Stimulated activated effector memory CD8-positive, alpha-beta T cell treated with anti-CD3 and anti-CD28 coated beads, Interleukin-12 subunit alpha, Interleukin-12 subunit beta, amount 100 ng/mL, for 72 hours (primary cell): ENCODE results near the gene FNIP2.
"Not testable (repeated sequence)": the region's sequence is repeated elsewhere in the genome, so short reads cannot be mapped to it uniquely, and the experiment has no call there.

Source experiments
- ATAC-seq: fragments of 150-1000 bp; cut with Tn5 transposase; 2 replicates; pipeline ENCODE4 v1.10.0; 2021
- DNase-seq, 2 donors: peaks; one replicate each; pipeline ENCODE4 v3.0.0; 2021 to 2022; ENCODE audit warnings: low spot score in 2 of 2
- H3K27ac Mint-ChIP-seq: one replicate; pipeline ENCODE4 v1.8.0; 2022; ENCODE audit warnings: mild to moderate bottlenecking, mixed read lengths
- H3K36me3 Mint-ChIP-seq: one replicate; pipeline ENCODE4 v1.8.0; 2022; ENCODE audit warnings: mild to moderate bottlenecking, mixed read lengths
- H3K4me1 Mint-ChIP-seq: one replicate; pipeline ENCODE4 v1.8.0; 2022; ENCODE audit warnings: mixed read lengths
- H3K4me3 Mint-ChIP-seq: one replicate; pipeline ENCODE4 v1.8.0; 2022; ENCODE audit warnings: mild to moderate bottlenecking, mixed read lengths
- H3K9me3 Mint-ChIP-seq: one replicate; pipeline ENCODE4 v1.8.0; 2022; ENCODE audit warnings: mixed read lengths

FNIP2 gene

GRCh38 chr4:158768555-158769174 lies at the start of gene FNIP2:
FNIP2 (plus strand) TSS chr4:158769026; CDS start chr4:158769213, 187 bp downstream.
- ATAC-seq (peak; percentile 86), DNase-seq (peak; percentile 46 to 81)
- H3K4me3 Mint-ChIP-seq: peak within 1 kb of the TSS; percentile 99
- H3K36me3 Mint-ChIP-seq: peaks cover 6% of the 10 kb centered on the region
- no peaks in the 10 kb centered on the region for H3K9me3 Mint-ChIP-seq
- peaks cover 30% of the 10 kb centered on the region for H3K4me1 Mint-ChIP-seq
- peak within 1 kb of the TSS; percentile 96 for H3K27ac Mint-ChIP-seq

GRCh38 chr4:158721680-158722079 lies 47.1 kb upstream of the FNIP2 start:
- Mint-ChIP-seq H3K9me3 (no peaks in the 10 kb centered on the region), H3K36me3 (peaks cover 69% of the 10 kb centered on the region), H3K27ac (peak overlapping the region; percentile 96), H3K4me3 (peak overlapping the region; percentile 92), H3K4me1 (peaks cover 47% of the 10 kb centered on the region)
- DNase-seq (no peak), ATAC-seq (no peak)

- H3K36me3 Mint-ChIP-seq: peaks cover 62% of the 10 kb centered on the region
- H3K4me3 Mint-ChIP-seq: peak overlapping the region; percentile 92
- ATAC-seq (no peak), DNase-seq (no peak)
- peaks cover 51% of the 10 kb centered on the region for H3K4me1 Mint-ChIP-seq
- H3K27ac Mint-ChIP-seq: peak overlapping the region; percentile 96
- H3K9me3 Mint-ChIP-seq: no peaks in the 10 kb centered on the region
Observed at GRCh38 chr4:158722291-158722916, 46.4 kb upstream of the FNIP2 start.

DNA sequence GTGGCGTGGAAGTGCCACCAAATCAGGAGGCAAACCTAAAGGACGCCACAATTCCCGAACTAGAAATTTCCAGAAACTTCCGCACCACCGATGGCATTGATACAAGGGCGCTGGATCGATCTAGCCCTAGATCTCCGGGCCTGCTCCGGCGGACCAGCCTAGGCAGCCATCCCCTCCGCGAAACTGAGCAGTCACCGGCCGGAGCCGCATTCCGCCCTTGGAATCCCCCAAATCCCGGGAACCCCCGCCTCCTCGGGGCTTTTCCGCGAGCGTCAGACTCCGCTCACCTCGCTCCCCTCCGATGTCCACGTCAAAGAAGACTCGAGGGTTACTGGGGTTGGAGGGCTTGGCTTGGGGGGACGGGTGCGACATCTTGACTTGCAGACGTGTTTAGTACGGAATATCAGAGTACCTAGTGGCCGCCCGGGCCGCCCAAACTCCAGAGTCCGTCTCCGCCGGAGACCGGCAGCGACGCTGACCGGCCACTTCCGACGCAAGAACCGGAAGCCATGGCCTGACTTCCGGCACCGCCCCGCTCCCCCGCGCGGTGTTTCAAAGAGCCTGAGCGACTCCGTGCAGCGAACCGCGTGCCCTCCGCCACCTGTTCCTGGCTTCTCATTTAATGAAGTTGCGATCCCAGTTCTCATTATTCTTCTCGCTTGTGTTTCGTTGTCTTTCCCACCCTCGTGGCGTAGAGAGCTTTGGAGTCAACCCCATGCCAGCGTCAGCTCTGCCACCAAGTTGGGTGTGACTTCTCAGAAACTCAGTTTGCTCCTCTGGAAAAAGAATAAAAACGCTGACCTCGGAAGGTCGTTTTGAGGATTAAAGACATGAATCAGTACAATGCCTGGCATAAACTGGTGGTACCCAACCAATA lies 45.7 kb upstream of the FNIP2 start, which contains the start of gene PPID:
Gene PPID (minus strand): TSS at position 480 of the 877 bp plus-strand sequence. CDS start 108 bp downstream, at position 372.
- Mint-ChIP-seq H3K4me1 (peaks cover 47% of the 10 kb centered on the region), H3K27ac (peak within 1 kb of the TSS; percentile 96), H3K4me3 (peak within 1 kb of the TSS; percentile 92), H3K9me3 (no peaks in the 10 kb centered on the region), H3K36me3 (peaks cover 54% of the 10 kb centered on the region)
- DNase-seq (peak; percentile 71 to 93), ATAC-seq (peak; percentile 87)

GRCh38 chr4:158724637-158725036 lies 44.2 kb upstream of the FNIP2 start:
- ATAC-seq (peak; percentile 80), DNase-seq (peak in 1 of 2 donors; percentile 58)
- H3K27ac Mint-ChIP-seq: peak overlapping the region; percentile 96
- peaks cover 40% of the 10 kb centered on the region for H3K36me3 Mint-ChIP-seq
- no peaks in the 10 kb centered on the region for H3K9me3 Mint-ChIP-seq
- H3K4me3 Mint-ChIP-seq: peak overlapping the region; percentile 92
- peaks cover 52% of the 10 kb centered on the region for H3K4me1 Mint-ChIP-seq

DNA sequence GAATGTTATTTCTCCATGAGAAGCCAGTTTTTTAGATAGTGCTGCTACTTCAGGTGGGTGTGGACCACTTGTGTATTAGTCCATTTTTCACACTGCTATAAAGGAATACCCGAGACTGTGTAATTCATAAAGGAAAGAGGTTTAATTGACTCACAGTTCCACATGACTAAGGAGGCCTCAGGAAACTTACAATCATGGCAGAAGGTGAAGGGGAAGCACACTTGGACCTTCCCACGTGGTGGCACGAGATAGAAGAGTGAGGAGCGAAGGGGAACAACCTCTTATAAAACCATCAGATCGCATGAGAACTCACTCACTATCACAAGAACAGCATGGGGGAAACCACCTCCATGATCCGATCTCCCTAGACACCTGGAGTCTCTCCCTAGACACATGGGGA lies 42.2 kb upstream of the FNIP2 start:
- Mint-ChIP-seq H3K9me3 (no peaks in the 10 kb centered on the region), H3K36me3 (peaks cover 20% of the 10 kb centered on the region), H3K27ac (no peak overlapping the region), H3K4me3 (no peak overlapping the region), H3K4me1 (peaks cover 47% of the 10 kb centered on the region)
- DNase-seq: no peak
- no peak for ATAC-seq

DNA sequence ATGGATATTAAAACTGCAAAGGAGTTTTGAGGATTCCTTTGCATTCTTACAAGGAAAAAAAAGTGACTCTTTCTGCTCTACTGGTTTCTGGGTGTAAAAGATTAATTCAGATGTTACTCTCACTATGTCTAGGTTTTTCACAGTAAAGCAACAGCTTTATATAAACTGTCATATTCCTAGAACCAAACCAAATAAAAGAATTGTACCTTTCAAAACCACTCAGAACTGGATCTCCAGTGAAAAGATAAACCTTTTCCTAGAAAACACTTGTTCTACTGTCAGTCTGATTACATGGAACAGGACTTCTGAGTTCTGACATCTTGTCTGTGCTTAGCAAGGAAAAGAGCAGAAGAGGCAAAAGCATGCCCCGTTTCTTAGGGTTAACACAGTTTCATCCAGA lies 40.6 kb upstream of the FNIP2 start:
- no peak overlapping the region for H3K4me3 Mint-ChIP-seq
- no peak overlapping the region for H3K27ac Mint-ChIP-seq

DNA sequence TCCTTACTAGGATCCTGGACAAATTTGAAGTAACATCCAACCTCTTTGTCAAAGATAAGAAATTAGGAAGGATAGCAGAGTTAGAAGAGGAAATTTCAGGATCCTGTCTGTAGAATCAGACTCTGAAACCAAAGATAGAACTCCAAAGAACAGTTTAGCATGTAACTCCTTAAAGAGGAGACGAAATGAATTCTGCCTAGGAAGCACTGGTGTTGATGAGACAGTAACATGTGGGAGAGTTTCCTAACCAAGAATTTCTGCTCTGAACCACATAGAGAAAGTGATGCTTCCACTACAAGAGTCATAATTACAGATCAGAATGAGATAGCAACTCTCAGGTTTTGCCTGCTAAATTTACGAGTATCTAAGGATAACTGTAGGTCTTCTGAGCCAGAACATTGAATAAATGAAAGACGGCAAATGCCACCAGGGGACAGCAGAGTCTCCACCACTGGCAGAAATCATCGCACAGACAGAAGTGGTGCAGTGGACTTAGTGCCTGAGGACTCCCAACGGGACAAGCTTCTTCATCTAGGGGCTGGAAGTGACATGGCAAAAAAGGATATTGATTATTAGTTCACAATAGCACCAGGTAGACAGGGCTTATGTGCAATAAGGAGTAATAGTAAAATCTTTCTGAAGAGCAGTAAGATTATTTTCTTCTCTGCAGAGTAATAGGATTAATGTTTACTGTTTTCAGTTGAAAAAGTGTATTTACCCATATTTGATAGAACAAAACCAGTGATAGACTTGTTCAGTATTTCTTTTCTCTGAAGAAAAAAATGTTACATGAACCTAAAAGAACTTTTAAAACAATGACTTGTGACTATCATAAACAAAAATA lies 38.9 kb upstream of the FNIP2 start:
- H3K36me3 Mint-ChIP-seq: no peaks in the 10 kb centered on the region
- DNase-seq: peak in 1 of 2 donors; percentile 71
- H3K9me3 Mint-ChIP-seq: no peaks in the 10 kb centered on the region
- no peak overlapping the region for H3K27ac Mint-ChIP-seq
- peak overlapping the region; percentile 3 for H3K4me3 Mint-ChIP-seq
- peaks cover 31% of the 10 kb centered on the region for H3K4me1 Mint-ChIP-seq
- ATAC-seq: peak; percentile 88

More for the DNA sequence above, 40.6 kb upstream of the FNIP2 start:
- ATAC-seq: peak; percentile 20
- Mint-ChIP-seq H3K9me3 (no peaks in the 10 kb centered on the region), H3K36me3 (peaks cover 7% of the 10 kb centered on the region), H3K4me1 (peaks cover 43% of the 10 kb centered on the region)
- no peak for DNase-seq

- Mint-ChIP-seq H3K9me3 (no peaks in the 10 kb centered on the region), H3K27ac (no peak overlapping the region), H3K4me3 (no peak overlapping the region), H3K4me1 (no peaks in the 10 kb centered on the region), H3K36me3 (no peaks in the 10 kb centered on the region)
- DNase-seq (no peak), ATAC-seq (no peak)
Observed at GRCh38 chr4:158738866-158739265, 30.0 kb upstream of the FNIP2 start.

DNA sequence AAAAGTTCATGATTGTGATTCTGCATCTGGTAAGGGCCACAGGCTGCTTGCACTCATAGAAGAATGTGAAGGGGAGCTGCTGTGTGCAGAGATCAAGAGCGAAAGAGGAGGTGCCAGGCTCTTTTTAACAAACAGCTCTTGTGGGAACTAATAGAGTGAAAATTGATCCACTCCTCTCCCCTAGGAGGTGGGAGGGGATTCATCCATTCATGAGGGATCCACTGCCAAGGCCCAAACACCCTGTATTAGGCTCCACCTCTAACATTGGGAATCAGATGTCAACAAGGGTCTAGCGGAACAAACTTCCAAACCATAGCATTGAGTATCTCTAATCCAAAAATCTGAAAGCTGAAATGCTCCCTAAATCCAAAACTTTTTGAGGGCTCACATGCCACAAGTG lies 29.2 kb upstream of the FNIP2 start:
- no peak overlapping the region for H3K27ac Mint-ChIP-seq

DNA sequence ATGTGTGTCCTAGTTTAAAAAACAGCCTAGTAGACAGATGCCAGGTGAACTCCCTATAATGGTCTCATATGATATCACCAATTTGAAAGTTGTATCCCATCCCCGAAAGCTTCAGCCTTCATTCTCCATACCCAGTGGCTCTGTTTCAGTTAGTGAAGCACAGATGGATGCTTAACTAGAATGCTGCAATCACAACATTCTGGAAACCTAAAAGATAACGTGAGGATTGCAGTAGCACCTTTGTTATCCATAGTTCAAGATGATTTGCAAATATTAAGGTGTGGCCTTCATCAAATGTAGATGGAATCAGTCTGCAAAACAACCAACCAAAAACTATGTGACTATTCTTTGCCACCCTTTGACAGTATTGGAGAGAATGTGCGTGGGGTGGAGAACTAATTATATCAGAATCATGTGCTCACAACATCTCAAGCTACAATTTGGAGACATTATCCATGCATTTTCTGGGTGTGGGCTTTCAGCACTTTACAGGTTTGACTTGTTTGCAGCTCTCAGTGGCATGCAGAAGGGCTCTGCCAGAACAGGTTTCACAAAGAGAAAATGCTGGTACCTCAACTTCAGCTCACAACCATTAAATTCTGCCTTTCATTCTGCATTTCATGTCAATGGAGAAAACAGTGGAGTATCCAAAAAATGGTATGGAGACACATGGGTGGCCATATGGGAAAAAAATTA lies 27.4 kb upstream of the FNIP2 start:
- no peak overlapping the region for H3K4me3 Mint-ChIP-seq
- no peaks in the 10 kb centered on the region for H3K36me3 Mint-ChIP-seq
- no peak overlapping the region for H3K27ac Mint-ChIP-seq
- ATAC-seq (no peak), DNase-seq (no peak)
- H3K9me3 Mint-ChIP-seq: no peaks in the 10 kb centered on the region
- H3K4me1 Mint-ChIP-seq: no peaks in the 10 kb centered on the region

More for the DNA sequence above, 29.2 kb upstream of the FNIP2 start:
- no peak for DNase-seq
- ATAC-seq: no peak
- Mint-ChIP-seq H3K36me3 (no peaks in the 10 kb centered on the region), H3K4me3 (no peak overlapping the region), H3K4me1 (no peaks in the 10 kb centered on the region), H3K9me3 (no peaks in the 10 kb centered on the region)

DNA sequence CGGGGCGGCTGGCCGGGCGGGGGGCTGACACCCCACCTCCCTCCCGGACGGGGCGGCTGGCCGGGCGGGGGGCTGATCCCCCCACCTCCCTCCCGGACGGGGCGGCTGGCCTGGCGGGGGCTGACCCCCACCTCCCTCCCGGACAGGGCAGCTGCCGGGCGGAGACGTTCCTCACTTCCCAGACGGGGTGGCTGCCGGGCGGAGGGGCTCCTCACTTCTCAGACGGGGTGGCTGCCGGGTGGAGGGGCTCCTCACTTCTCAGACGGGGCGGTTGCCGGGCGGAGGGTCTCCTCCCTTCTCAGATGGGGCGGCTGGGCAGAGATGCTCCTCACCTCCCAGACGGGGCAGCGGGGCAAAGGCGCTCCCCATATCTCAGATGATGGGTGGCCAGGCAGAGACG lies 22.3 kb upstream of the FNIP2 start:
- not testable (repeated sequence) for H3K9me3 Mint-ChIP-seq, H3K27ac Mint-ChIP-seq, H3K4me3 Mint-ChIP-seq, DNase-seq, ATAC-seq, H3K4me1 Mint-ChIP-seq, H3K36me3 Mint-ChIP-seq

GRCh38 chr4:158750379-158750778 lies 18.4 kb upstream of the FNIP2 start:
- no peak for ATAC-seq
- no peaks in the 10 kb centered on the region for H3K36me3 Mint-ChIP-seq
- H3K9me3 Mint-ChIP-seq: no peaks in the 10 kb centered on the region
- no peaks in the 10 kb centered on the region for H3K4me1 Mint-ChIP-seq
- H3K4me3 Mint-ChIP-seq: no peak overlapping the region
- DNase-seq: no peak
- H3K27ac Mint-ChIP-seq: no peak overlapping the region
